Hematopoietic multipotent progenitor cell (in vitro differentiated cells): Measurements from ENCODE around the gene KLC1. TPM values are rescaled to one million over a fixed set of nuclear protein-coding genes. Genes with fewer than 3 reads are reported as not detected.

Source experiments
- DNase-seq, 3 donors: peaks; one replicate each; pipeline ENCODE4 v3.0.0-alpha.2; 2011 to 2015; ENCODE audit warnings: low read depth in 2 of 3, low spot score in 2 of 3
- total RNA-seq: library from RNA; depleted of rRNA; stranded (reverse); fragments of >200 nt; gene quantifications from one replicate; pipeline ENCODE4 v1.2.3, GENCODE V29; 2012

KLC1 gene
- total RNA-seq, 1 donor = 208 TPM

- DNase-seq = no peak
Measured at GRCh38 chr14:103656031-103656755, 27.2 kb downstream of the KLC1 start.

GRCh38 chr14:103656756-103657133 is 27.7 kb downstream of the KLC1 start:
- DNase-seq = no peak

GRCh38 chr14:103657471-103657870 is 28.5 kb downstream of the KLC1 start:
- no peak for DNase-seq

- DNase-seq = no peak
Measured at GRCh38 chr14:103659631-103660030, 30.6 kb downstream of the KLC1 start.

GRCh38 chr14:103662029-103662428 is 33.0 kb downstream of the KLC1 start:
- no peak for DNase-seq

- no peak for DNase-seq
Measured at GRCh38 chr14:103662591-103662990, 33.6 kb downstream of the KLC1 start.

GRCh38 chr14:103663506-103663905 is 34.5 kb downstream of the KLC1 start:
- no peak for DNase-seq

- no peak for DNase-seq
Measured at GRCh38 chr14:103667671-103668070, 38.7 kb downstream of the KLC1 start.

- no peak for DNase-seq
Measured at GRCh38 chr14:103668117-103668516, 39.1 kb downstream of the KLC1 start.

- no peak for DNase-seq
Measured at GRCh38 chr14:103669370-103669769, 40.4 kb downstream of the KLC1 start.

GRCh38 chr14:103671911-103672310 is 42.9 kb downstream of the KLC1 start:
- no peak for DNase-seq

- no peak for DNase-seq
Measured at GRCh38 chr14:103675957-103676356, 46.9 kb downstream of the KLC1 start.

GRCh38 chr14:103676881-103677675 is 48.1 kb downstream of the KLC1 start:
- no peak for DNase-seq

- DNase-seq = peak; percentile 11 to 69 (median 56)
Measured at GRCh38 chr14:103679351-103679750, 50.3 kb downstream of the KLC1 start.

GRCh38 chr14:103680491-103681231 is 51.6 kb downstream of the KLC1 start:
- DNase-seq = no peak

GRCh38 chr14:103683139-103683538 is 54.1 kb downstream of the KLC1 start:
- no peak for DNase-seq

- no peak for DNase-seq
Measured at GRCh38 chr14:103684471-103684870, 55.5 kb downstream of the KLC1 start.

GRCh38 chr14:103684871-103685270 is 55.9 kb downstream of the KLC1 start:
- DNase-seq = no peak

- DNase-seq = no peak
Measured at GRCh38 chr14:103685276-103686211, 56.5 kb downstream of the KLC1 start.

GRCh38 chr14:103686831-103687485 is 57.9 kb downstream of the KLC1 start:
- DNase-seq = no peak
